ENCODE results near the gene UBL7. TPM values are rescaled to one million over a fixed set of nuclear protein-coding genes. Genes with fewer than 3 reads are reported as not detected.
"Not testable (repeated sequence)": the region's sequence is repeated elsewhere in the genome, so short reads cannot be mapped to it uniquely, and the experiment has no call there.

UBL7 gene
- total RNA-seq, 2 experiments from 2014 or later = 52.3 to 58.2 TPM

DNA sequence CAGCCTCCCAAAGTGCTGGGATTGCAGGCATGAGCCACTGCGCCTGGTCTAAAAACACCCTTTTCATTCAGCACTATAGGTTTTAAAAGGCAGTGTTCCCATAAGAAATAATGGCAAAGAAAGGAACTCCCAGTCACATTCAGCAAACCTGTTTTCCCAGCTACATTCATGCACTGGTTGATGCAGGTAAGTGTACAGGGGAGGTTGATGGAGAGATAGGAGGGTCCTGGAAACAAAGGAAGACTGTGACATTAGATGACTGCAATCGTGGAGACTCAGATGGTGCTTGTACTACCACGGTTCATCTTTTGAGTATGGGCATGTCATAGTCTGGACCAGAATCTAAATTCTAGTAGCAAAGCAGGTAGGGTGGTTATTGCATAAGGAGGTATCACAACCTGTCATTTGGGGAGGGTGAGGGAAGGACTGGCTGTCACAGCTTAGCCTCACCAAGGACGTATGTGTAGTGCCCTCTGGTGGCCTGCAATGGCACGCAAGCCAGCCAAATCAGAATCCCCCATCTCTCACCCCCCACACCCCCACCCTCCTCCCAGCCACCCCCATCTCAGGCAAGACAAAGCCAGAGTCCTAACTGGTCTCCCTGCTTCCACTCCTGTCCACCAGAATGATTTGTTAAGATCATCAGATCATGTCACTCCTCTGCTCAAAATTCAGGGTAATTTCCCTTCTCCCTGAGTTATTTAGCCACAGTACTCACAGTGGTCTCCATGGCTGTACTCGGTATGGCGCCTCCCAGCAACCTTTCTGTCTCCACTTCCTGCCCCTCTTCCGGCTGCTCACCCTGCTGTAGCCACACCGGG is 28.8 kb upstream of the UBL7 start:
- Mint-ChIP-seq H3K27ac (no peak overlapping the region), H3K36me3 (no peaks in the 10 kb centered on the region)
- POLR2A ChIA-PET = no interaction called here

DNA sequence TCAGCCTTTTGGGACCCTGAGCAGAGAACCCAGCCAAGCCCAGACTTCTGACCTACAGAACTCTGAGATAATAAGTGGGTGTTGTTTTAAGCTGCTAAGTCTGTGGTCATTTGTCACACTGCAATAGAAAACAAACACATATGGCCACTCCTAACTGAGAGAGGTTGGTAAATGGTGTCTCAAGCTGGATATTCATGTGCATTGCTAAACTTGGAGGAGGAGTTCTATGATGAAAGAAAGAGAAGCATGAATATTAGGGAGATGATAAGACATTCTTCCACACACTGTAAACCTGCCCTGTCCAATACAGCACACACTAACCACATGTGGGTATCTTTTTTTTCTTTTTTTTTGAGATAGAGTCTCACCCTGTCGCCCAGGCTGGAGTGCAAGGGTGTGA is 27.8 kb upstream of the UBL7 start:
- H3K36me3 Mint-ChIP-seq = no peaks in the 10 kb centered on the region
- intact Hi-C loops (cut with micrococcal nuclease) = loop anchor here (1.0 kb wide), 1 partner anchor 113 kb away; no protein-coding TSS in a partner anchor
- H3K4me3 Mint-ChIP-seq = no peak overlapping the region
- ChIA-PET CTCF (interaction anchor here (0.8 to 3.0 kb wide), 6 partner anchors 12 to 413 kb away, joined by 3 to 25 read pairs (median 11); no protein-coding TSS in a partner anchor), POLR2A (no interaction called here)
- no peak for DNase-seq
- H3K4me1 Mint-ChIP-seq (ENCODE audit: low read depth) = peaks cover 10% of the 10 kb centered on the region
- H3K27me3 Mint-ChIP-seq = no peaks in the 10 kb centered on the region
- no peaks in the 10 kb centered on the region for H3K9me3 Mint-ChIP-seq
- H3K27ac Mint-ChIP-seq = no peak overlapping the region

More for the DNA sequence above, 28.8 kb upstream of the UBL7 start:
- CTCF ChIA-PET = interaction anchor here (0.5 to 3.0 kb wide), 21 partner anchors 11 to 412 kb away, joined by 3 to 25 read pairs (median 3); partner anchors contain the start of gene CYP11A1
- DNase-seq = peak; percentile 80
- H3K4me3 Mint-ChIP-seq = no peak overlapping the region
- peaks cover 10% of the 10 kb centered on the region for H3K4me1 Mint-ChIP-seq (ENCODE audit: low read depth)
- no peaks in the 10 kb centered on the region for H3K27me3 Mint-ChIP-seq
- intact Hi-C loops (cut with micrococcal nuclease) = loop anchor here (1.0 to 2.0 kb wide), 2 partner anchors 29 to 114 kb away; partner anchors contain the start of gene UBL7
- H3K9me3 Mint-ChIP-seq = no peaks in the 10 kb centered on the region

DNA sequence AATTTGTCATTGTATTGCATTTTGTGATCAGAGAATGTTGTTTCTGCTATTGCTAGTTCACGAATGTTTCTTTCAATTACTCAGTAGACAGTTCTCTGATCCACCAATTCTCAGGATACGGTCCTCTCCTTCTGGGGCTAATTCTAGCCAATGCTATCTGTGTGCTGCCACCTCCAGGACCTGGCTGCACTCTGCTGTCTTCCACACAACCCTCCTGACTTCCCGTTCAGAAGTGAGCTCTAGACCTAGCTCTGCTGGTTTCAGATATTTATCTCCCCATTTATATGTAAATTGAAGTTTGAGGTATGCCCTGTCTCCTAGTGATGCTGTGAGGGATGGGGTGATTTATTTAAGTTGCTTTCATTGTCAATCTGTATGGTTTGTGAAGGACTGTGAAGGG is 21.7 kb upstream of the UBL7 start:
- DNase-seq = no peak
- Mint-ChIP-seq H3K4me1 (ENCODE audit: low read depth) (no peaks in the 10 kb centered on the region), H3K27me3 (no peaks in the 10 kb centered on the region), H3K9me3 (no peaks in the 10 kb centered on the region), H3K4me3 (no peak overlapping the region), H3K36me3 (peaks cover 7% of the 10 kb centered on the region), H3K27ac (no peak overlapping the region)
- ChIA-PET CTCF (interaction anchor here (0.9 to 1.4 kb wide), 2 partner anchors 107 to 108 kb away, joined by 3 to 5 read pairs; no protein-coding TSS in a partner anchor), POLR2A (interaction anchor here (0.6 kb wide), 1 partner anchor 21 kb away, joined by 3 read pairs; the partner anchor contains the start of gene UBL7)
- intact Hi-C loops (cut with micrococcal nuclease) = no loop called here

DNA sequence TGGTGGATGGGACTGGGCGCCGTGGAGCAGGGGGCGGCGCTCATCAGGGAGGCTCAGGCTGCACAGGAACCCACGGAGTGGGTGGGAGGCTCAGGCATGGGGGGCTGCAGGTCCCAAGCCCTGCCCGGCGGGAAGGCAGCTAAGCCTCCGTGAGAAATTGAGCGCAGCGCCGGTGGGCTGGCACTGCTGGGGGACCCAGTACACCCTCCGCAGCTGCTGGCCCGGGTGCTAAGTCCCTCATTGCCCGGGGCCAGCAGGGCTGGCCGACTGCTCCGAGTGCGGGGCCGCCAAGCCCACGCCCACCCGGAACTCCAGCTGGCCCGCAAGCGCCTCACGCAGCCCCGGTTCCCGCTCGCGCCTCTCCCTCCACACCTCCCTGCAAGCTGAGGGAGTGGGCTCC is 19.4 kb upstream of the UBL7 start:
- intact Hi-C loops (cut with micrococcal nuclease); H3K9me3 Mint-ChIP-seq; DNase-seq; H3K4me3 Mint-ChIP-seq; CTCF ChIA-PET; H3K27me3 Mint-ChIP-seq; H3K27ac Mint-ChIP-seq; H3K4me1 Mint-ChIP-seq (ENCODE audit: low read depth); POLR2A ChIA-PET: not testable (repeated sequence)
- peaks cover 13% of the 10 kb centered on the region for H3K36me3 Mint-ChIP-seq

DNA sequence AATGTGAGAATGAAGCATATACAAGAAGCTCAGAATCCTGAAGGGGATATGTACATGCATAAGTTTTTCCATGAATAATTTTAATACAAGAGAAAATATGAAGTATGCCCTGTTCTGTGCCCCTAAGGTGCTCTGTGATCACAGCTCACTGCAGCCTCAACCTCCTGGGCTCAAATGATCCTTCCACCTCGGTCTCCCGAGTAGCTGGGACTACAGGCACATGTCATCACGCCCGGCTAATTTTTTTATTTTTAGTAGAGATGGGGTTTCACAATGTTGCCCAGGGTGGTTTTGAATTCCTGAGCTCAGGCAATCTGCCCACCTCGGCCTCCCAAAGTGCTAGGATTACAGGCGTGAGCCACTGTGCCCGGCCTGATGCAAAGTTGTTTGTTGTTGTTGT is 10.7 kb upstream of the UBL7 start:
- H3K9me3 Mint-ChIP-seq; H3K4me3 Mint-ChIP-seq; H3K27ac Mint-ChIP-seq; DNase-seq; H3K4me1 Mint-ChIP-seq (ENCODE audit: low read depth); intact Hi-C loops (cut with micrococcal nuclease); H3K27me3 Mint-ChIP-seq: not testable (repeated sequence)
- ChIA-PET CTCF (interaction anchor here (0.6 to 1.0 kb wide), 4 partner anchors 13 to 32 kb away, joined by 3 to 4 read pairs (median 4); no protein-coding TSS in a partner anchor), POLR2A (interaction anchor here (0.8 kb wide), 1 partner anchor 10 kb away, joined by 4 read pairs; no protein-coding TSS in a partner anchor)
- H3K36me3 Mint-ChIP-seq = peaks cover 27% of the 10 kb centered on the region

DNA sequence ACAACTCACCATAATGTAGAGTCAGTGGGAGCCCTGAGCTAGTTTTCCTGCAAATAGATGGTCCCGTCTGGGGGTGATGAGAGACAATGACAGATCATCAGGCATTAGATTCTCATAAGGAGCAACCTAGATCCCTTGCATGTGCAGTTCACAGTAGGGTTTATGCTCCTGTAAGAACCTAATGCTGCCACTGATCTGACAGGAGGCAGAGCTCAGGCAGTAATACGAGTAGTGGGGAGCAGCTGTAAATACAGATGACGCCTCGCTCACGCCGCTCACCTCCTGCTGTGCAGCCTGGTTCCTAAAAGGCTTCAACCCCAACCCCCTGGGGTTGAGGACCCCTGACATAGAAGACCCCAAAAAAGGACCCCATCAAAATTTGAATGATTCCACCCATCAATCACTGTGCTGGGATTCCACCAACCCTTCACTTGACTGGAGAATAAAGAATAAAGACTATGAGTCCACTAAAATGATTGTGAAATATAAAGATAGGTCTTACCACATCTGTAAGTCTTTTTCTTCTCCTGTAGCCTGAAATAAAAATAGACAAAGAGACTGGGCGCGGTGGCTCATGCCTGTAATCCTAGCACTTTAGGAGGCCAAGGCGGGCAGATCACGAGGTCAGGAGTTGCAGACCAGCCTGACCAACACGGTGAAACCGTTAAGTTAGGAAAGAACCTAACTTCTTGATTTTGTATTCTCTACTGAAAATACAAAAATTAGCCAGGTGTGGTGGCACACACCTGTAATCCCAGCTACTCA is 9.9 kb upstream of the UBL7 start:
- H3K9me3 Mint-ChIP-seq = no peaks in the 10 kb centered on the region
- no peak overlapping the region for H3K4me3 Mint-ChIP-seq
- H3K27me3 Mint-ChIP-seq = no peaks in the 10 kb centered on the region
- H3K27ac Mint-ChIP-seq = no peak overlapping the region
- CTCF ChIA-PET = interaction anchor here (0.8 to 0.9 kb wide), 2 partner anchors 19 to 96 kb away, joined by 3 read pairs; no protein-coding TSS in a partner anchor
- H3K4me1 Mint-ChIP-seq (ENCODE audit: low read depth) = no peaks in the 10 kb centered on the region
- peaks cover 29% of the 10 kb centered on the region for H3K36me3 Mint-ChIP-seq
- intact Hi-C loops (cut with micrococcal nuclease) = no loop called here
- POLR2A ChIA-PET = interaction anchor here (0.8 kb wide), 1 partner anchor 9 kb away, joined by 4 read pairs; no protein-coding TSS in a partner anchor
- DNase-seq = no peak

DNA sequence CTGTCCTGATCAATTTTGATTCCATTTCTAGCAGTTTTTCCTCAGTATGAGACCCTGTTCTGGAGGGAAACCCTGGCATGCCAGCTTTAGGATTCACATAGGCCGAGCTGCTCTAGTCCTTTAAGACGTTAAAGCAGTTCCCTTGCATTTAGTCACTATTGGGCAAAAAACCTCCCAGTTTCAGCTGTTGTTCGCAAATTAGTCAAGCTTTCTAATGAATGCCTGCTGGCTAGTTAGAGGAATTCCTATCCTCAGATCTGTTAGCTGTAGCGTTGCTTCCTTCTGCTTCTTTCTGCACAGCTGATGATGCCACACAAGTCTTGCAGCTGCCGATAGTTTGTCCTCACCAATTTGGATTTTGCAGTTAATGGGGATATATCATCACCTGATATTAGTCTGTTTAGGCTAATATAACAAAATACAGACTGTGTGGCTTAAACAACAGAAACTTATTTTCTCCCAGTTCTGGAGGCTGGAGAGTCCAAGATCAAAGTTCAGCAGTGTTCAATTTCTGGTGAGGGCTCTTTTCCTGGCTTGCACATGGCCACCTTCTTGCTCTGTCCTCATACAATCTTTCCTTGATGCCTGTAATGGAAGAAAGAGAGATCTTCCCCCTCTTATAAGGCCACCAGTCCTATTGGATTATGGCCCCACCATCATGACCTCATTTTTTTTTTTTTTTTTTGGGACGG is 7.5 kb upstream of the UBL7 start:
- Mint-ChIP-seq H3K36me3 (peaks cover 32% of the 10 kb centered on the region), H3K4me1 (ENCODE audit: low read depth) (peaks cover 18% of the 10 kb centered on the region), H3K4me3 (no peak overlapping the region), H3K27me3 (no peaks in the 10 kb centered on the region), H3K9me3 (no peaks in the 10 kb centered on the region), H3K27ac (no peak overlapping the region)
- POLR2A ChIA-PET = interaction anchor here (1.2 kb wide), 1 partner anchor 77 kb away, joined by 3 read pairs; no protein-coding TSS in a partner anchor
- no peak for DNase-seq
- CTCF ChIA-PET = no interaction called here
- intact Hi-C loops (cut with micrococcal nuclease) = loop anchor here (10.0 kb wide), 2 partner anchors 316 to 474 kb away; partner anchors contain the start of genes CSK, PML and STOML1

DNA sequence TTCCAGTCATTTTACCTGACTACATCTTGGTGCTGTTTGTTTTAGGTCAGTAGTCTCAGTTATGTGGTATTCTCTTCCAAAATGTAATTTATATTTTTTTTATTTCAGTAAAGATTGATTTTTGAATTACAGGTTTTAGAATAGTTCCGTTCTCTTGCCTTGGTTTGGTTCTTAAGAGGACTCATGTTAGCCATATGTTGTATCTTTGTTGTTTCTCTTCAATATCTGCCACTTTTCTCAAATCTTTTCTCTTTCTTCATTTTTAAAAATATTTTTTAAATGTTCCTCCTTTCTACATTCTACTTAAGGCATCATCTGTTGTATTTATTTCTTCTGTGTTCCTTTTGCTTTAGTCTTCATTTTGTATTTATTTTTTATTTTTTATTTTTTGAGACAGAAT is 5.6 kb upstream of the UBL7 start:
- peaks cover 28% of the 10 kb centered on the region for H3K36me3 Mint-ChIP-seq
- no peaks in the 10 kb centered on the region for H3K27me3 Mint-ChIP-seq
- no peaks in the 10 kb centered on the region for H3K9me3 Mint-ChIP-seq
- H3K4me3 Mint-ChIP-seq = no peak overlapping the region
- peaks cover 33% of the 10 kb centered on the region for H3K4me1 Mint-ChIP-seq (ENCODE audit: low read depth)
- no peak overlapping the region for H3K27ac Mint-ChIP-seq
- intact Hi-C loops (cut with micrococcal nuclease) = loop anchor here (10.0 kb wide), 2 partner anchors 318 to 472 kb away; partner anchors contain the start of genes CSK, PML and STOML1
- ChIA-PET CTCF (no interaction called here), POLR2A (no interaction called here)
- no peak for DNase-seq

DNA sequence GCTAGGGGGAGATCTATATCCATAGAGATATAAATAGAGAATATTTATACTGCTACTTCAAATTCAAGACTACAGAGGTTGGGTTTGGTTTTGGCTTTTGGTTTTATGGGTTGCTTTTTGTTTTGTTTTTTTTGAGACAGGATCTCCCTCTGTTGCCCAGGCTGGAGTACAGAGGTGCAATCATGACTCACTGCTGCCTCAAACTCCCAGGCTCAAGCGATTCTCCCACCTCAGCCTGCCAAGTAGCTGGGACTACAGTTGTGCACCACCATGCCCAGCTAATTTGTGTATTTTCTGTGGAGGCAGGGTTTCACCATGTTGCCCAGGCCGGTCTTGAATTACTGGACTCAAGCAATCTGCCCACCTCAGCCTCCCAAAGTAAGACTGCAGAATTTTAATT is 3.9 kb upstream of the UBL7 start:
- no peaks in the 10 kb centered on the region for H3K27me3 Mint-ChIP-seq
- no peak overlapping the region for H3K27ac Mint-ChIP-seq
- intact Hi-C loops (cut with micrococcal nuclease) = loop anchor here (10.0 kb wide), 2 partner anchors 320 to 470 kb away; partner anchors contain the start of genes CSK, PML and STOML1
- ChIA-PET CTCF (no interaction called here), POLR2A (no interaction called here)
- no peak for DNase-seq
- H3K4me3 Mint-ChIP-seq = no peak overlapping the region
- H3K9me3 Mint-ChIP-seq = no peaks in the 10 kb centered on the region
- H3K36me3 Mint-ChIP-seq = peaks cover 29% of the 10 kb centered on the region
- H3K4me1 Mint-ChIP-seq (ENCODE audit: low read depth) = peaks cover 40% of the 10 kb centered on the region

DNA sequence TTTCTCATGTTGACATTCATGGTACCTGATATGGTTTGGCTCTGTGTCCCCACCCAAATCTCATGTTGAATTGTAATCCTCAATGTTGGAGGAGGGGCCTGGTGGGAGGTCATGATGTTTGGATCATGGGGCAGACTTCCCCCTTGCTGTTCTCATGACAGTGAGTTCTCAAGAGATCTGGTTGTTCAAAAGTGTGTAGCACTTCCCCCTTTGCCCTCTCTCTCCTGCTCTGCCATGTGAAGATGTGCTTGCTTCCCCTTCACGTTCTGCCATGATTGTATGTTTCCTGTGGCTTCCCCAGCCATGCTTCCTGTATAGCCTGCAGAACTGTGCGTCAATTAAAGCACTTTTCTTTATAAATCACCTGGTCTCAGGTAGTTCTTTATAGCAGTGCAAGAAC is 3.3 kb upstream of the UBL7 start:
- H3K4me3 Mint-ChIP-seq = no peak overlapping the region
- peaks cover 27% of the 10 kb centered on the region for H3K36me3 Mint-ChIP-seq
- intact Hi-C loops (cut with micrococcal nuclease) = loop anchor here (10.0 kb wide), 2 partner anchors 321 to 469 kb away; partner anchors contain the start of genes CSK, PML and STOML1
- H3K27me3 Mint-ChIP-seq = no peaks in the 10 kb centered on the region
- ChIA-PET CTCF (no interaction called here), POLR2A (no interaction called here)
- no peak overlapping the region for H3K27ac Mint-ChIP-seq
- peaks cover 40% of the 10 kb centered on the region for H3K4me1 Mint-ChIP-seq (ENCODE audit: low read depth)
- H3K9me3 Mint-ChIP-seq = no peaks in the 10 kb centered on the region
- DNase-seq = no peak

DNA sequence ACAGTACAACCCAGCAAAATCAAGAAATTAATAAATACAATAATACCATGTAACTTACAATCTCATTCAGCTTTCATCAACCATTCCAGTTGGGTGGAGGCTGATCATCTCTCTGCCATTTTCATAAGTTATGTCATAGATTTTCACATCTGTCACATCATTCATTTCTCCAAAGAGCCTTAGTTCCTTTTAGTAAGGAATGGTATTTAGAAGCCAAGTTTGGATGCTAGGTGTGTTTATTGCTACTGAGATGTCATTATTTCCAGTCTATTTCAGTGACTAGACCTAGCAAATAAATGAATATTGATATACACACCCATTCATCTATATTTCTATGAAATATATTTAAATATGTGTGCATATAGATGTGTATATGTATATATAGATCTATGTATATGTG is 2.7 kb upstream of the UBL7 start:
- no peaks in the 10 kb centered on the region for H3K9me3 Mint-ChIP-seq
- H3K4me1 Mint-ChIP-seq (ENCODE audit: low read depth) = peaks cover 42% of the 10 kb centered on the region
- H3K36me3 Mint-ChIP-seq = peaks cover 24% of the 10 kb centered on the region
- CTCF ChIA-PET = no interaction called here
- no peak overlapping the region for H3K4me3 Mint-ChIP-seq
- H3K27ac Mint-ChIP-seq = no peak overlapping the region
- DNase-seq = no peak
- POLR2A ChIA-PET = no interaction called here
- intact Hi-C loops (cut with micrococcal nuclease) = loop anchor here (10.0 kb wide), 2 partner anchors 321 to 469 kb away; partner anchors contain the start of genes CSK, PML and STOML1
- no peaks in the 10 kb centered on the region for H3K27me3 Mint-ChIP-seq

All from activated CD4-positive, alpha-beta memory T cell treated with anti-CD3 and anti-CD28 coated beads for 36 hours (primary cell).